GM15510 (cell line): ENCODE results near the gene GALNT11.

Source experiments
- POLR2A ChIP-seq: IDR thresholded peaks from 3 replicates; pipeline ENCODE4 v1.6.1; 2011; ENCODE audit warnings: borderline replicate concordance; ENCODE audit not compliant: insufficient read length; ENCODE audit errors: extremely low read depth

GALNT11 gene

DNA sequence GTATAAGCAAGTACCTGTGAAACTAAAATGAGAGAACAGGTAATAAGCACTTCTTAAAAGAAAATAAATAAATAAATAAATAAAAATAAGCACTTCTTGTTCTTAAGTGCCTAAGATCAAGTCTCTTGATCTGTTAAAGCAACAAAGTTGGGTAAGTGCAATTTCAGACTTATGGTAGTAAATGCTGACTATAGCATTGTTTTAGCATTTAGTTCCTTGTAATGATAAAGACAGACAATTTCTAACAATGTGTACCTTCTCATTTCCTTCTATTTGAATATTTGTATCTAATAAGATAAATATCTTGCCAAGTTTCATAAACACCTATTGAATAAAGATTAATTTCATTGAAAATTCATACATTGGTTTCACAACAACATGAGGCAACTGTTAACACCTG is 87.4 kb downstream of the GALNT11 start:
- no peak for TF ChIP-seq POLR2A

DNA sequence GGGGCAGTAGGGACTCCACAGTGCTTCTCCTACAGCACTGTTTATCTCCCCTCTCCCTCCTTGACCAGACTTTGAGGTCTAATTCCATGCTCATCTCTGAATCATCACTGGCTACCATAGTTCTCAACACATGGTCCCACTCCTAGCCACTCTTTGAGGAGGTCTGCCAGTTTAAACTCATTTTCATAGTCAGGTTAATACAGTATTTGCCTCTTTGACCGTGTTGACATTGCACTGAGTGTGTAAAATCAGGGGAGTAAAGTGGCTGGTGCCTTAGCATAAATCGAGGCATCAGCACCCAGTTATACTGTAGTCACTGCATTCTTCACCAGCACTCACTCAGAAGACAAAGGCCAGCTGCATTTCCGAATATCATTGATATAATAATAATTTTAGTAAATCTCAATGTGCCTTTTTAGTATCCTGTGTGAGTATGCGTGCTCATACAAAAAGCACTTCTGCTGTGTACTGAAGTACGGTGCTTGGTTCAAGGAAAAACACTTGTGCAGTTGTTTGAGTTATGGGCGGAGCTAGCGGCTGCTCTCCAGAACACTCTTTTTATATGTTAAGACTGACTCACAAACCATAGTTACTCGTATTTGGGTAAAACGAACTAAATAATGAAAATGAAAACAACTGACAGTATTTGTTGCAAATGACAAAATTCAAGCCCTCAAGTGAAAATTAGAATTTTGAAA is 89.7 kb downstream of the GALNT11 start:
- no peak for TF ChIP-seq POLR2A

- TF ChIP-seq POLR2A, result no peak
These were observed 91.9 kb downstream of the GALNT11 start for GRCh38 chr7:152117356-152117755.

GRCh38 chr7:152120210-152120609 is 94.7 kb downstream of the GALNT11 start:
- no peak for TF ChIP-seq POLR2A

GRCh38 chr7:152120776-152121175 is 95.3 kb downstream of the GALNT11 start:
- no peak for TF ChIP-seq POLR2A

DNA sequence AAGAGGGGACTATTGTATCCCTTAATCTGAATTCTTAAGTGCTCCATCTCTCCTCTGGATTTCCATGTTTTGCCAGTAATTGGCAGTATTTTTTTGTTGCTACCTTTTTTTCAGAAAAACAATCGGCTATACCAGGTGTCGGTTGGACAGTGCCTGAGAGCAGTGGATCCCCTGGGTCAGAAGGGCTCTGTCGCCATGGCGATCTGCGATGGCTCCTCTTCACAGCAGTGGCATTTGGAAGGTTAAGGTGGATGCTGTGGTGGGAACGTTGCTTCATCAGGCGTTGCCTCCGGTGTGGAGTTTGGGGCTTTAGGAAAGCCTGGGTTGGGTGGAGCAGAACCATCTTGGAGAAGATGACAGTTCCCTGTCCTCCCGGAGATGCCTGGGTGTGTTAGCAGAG is 96.0 kb downstream of the GALNT11 start:
- TF ChIP-seq POLR2A, result no peak

GRCh38 chr7:152122540-152122939 is 97.1 kb downstream of the GALNT11 start:
- no peak for TF ChIP-seq POLR2A

- no peak for TF ChIP-seq POLR2A
These were observed 101.3 kb downstream of the GALNT11 start for GRCh38 chr7:152126741-152127140.

DNA sequence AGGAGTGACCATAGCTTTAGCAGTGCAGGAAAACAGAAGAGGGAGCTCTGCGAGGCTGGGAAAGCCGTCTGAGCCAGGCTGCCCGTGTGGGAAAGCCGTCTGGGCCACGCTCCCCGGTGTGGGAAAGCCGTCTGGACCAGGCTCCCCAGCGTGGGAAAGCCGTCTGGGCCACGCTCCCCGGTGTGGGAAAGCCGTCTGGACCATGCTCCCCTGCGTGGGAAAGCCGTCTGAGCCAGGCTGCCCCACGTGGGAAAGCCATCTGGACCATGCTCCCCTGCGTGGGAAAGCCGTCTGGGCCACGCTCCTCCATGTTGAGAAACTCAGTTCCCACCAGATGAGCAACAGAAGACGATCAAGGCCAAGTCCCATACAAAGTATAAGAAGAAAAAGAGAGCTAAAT is 101.8 kb downstream of the GALNT11 start:
- no peak for TF ChIP-seq POLR2A

GRCh38 chr7:152128252-152128651 is 102.8 kb downstream of the GALNT11 start:
- no peak for TF ChIP-seq POLR2A

DNA sequence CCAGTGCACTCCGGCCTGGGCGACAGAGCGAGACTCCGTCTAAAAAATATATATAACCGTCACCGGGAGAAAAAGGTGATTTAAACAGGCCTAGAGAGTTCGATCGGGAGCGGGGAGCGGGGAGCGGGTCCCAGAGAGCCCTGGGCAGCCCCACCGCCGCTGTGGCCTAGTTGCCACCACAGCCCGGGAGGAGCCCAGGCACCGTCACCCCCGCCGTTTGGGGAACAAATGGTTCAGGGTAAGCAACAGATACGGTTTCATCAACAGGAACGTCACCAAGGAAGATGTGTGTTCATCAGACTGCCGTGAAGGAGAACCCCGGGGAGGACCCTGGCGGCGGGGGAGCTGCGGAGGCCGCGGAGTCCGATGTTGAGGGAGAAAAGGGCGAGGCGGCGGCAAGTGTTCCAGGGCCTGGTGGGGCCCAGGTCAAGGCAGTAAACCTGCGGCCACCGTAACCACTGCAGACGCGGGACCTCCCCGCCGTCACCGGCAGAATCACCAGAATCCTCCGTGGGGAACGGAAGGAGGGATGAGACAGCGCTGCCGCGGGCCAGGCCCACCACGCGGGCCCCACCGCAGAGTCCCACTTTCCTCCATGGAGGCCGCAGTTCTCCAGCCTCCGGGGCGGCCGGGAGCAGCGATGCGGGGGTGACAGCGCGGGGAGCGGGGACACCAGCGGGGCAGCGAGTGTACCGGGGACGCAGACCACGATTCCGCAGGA is 103.4 kb downstream of the GALNT11 start:
- TF ChIP-seq POLR2A, result no peak

DNA sequence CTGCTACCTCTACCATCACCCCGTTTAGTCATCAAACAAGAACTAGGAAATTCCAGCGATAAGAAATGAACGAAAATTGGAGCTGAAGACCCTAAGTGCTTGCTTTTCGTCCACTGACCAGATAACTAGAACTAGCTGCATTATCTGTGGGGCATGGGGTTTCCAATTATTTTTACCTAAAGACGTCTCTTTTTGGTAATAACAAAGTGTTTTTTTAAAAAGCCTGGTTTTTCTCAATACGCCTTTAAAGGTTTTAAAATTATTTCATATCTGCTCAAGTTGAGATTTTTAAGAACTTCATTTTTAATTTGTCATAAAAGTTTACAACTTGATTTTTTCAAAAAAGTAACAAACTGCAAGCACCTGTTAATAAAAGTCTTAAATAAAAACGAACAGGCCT is 104.2 kb downstream of the GALNT11 start:
- TF ChIP-seq POLR2A, result no peak

DNA sequence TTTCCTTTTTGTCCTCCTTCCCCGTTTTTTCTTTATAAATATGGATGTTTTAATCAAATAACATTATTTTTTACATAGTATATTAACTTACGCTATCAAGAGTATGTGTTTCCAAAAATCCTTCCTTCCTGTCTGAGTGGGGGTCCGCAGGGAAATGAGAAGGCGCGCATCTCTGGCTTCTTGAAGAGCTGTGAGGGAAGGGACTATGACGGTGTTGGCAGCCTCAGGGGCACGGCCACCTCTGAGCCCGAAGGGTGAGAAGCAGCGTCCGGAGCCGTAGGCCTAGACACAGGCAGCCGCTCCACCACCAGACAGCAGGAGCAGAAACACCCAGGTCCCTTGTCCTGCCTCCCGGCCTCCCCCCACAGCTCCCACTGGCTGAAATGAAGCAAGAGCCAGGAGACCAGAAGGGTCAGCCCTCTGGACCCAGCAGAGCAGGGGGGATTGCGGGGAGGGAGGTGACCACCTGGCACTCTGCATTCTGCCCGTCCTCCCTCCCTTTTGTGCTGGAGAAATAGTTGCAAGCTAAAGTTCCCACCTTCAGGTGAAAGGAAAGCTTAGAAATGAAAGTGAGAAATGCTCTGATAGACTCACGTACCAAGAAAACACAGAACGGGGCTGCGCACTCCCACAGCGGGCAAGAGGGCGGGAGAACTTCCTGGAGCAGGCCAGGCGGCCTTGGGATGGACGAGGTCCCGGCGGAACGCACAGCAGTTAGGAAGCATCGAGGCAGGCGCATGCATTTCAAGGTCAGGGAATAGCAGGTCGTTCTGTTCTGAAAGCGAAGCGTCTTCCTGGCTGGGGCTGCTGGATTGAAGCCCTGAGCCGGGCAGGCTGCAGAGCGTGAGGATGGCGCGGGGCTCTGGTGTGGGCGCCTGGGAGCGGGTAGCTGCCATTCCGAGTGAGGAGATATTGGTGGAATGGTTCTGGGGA is 105.5 kb downstream of the GALNT11 start:
- no peak for TF ChIP-seq POLR2A

DNA sequence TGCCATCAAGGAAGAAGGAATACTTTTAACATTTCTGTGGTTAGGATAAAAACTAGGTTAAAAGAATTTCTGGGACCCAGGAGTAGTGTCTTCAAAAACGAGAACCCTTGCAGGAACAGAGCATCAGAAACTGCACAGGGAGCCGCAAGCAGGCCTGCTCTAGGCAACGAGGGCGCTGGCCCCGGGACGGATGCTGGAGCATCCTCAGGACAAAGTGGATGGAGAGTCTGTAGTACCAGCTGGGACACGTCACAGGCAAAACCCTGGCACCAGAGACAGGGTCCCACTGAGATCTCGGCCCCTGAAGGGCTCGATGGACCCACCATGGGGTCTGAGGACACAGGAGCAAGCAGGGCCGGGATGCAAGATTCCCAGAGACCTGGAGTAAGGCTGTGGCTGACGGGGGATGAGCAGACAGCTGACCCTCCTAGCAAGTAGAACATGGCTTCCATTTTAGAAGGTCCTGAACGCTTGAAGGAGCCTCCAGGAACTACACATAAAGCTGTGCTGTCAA is 106.6 kb downstream of the GALNT11 start:
- TF ChIP-seq POLR2A, result no peak

DNA sequence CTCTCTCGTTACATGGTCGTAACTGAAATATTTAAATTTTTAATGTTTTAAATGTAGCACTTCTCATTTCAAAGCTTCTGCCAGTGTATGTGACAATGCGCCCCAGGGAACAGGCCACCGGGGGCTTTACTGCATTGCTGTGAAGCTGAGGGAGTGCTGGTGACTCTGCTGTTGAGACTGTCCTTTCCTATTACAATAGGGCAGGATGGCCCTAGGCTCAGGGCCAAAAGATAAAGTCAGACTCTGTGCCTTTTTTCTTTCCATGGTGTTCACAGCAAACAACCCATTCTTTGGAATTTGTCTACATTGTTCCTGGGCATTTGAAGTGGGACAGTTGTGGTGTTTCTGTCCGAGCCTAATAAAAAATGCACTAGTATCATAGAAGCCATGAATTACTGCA is 107.3 kb downstream of the GALNT11 start:
- TF ChIP-seq POLR2A, result no peak
